IPS-20b (cell line): Measurements from ENCODE around the gene PSTK.
A peak's percentile ranks its signal among the peaks of the same experiment; 100 is the strongest.

Source experiments
- H3K27ac ChIP-seq: one replicate; pipeline ENCODE4 v1.5.1; 2013; ENCODE audit warnings: low read length
- H3K27me3 ChIP-seq: 2 replicates; pipeline ENCODE4 v1.6.1; 2013; ENCODE audit warnings: mild to moderate bottlenecking, low read length, inconsistent platforms; ENCODE audit not compliant: insufficient read depth
- H3K36me3 ChIP-seq: 2 replicates; pipeline ENCODE4 v1.6.1; 2013; ENCODE audit warnings: low read depth, mild to moderate bottlenecking, inconsistent platforms, low read length, moderate library complexity; ENCODE audit not compliant: insufficient read depth
- H3K4me1 ChIP-seq: 2 replicates; pipeline ENCODE4 v1.6.1; 2013; ENCODE audit warnings: mild to moderate bottlenecking, control low read depth, inconsistent platforms, low read length, moderate library complexity; ENCODE audit not compliant: insufficient read depth
- H3K4me3 ChIP-seq: 2 replicates; pipeline ENCODE4 v1.5.1; 2013; ENCODE audit warnings: mild to moderate bottlenecking, low read length, inconsistent platforms
- H3K9ac ChIP-seq: 2 replicates; pipeline ENCODE4 v1.6.1; 2013; ENCODE audit warnings: low read depth, mild to moderate bottlenecking, inconsistent platforms, low read length, moderate library complexity
- H3K9me3 ChIP-seq: 2 replicates; pipeline ENCODE4 v1.6.1; 2013; ENCODE audit warnings: mild to moderate bottlenecking, low read depth, low read length, inconsistent platforms; ENCODE audit not compliant: insufficient read depth

Gene PSTK

GRCh38 chr10:122980209-122981065, at the start of gene PSTK:
PSTK (plus strand) TSS chr10:122980401; CDS start chr10:122980480, 79 bp downstream.
- Histone ChIP-seq H3K9me3 (no peaks in the 10 kb centered on the region), H3K4me1 (peaks cover 4% of the 10 kb centered on the region; the same call in 1 of the 2 replicates), H3K27me3 (no peaks in the 10 kb centered on the region), H3K9ac (peak within 1 kb of the TSS; percentile 93), H3K4me3 (peak within 1 kb of the TSS; percentile 87), H3K36me3 (no peaks in the 10 kb centered on the region), H3K27ac (peak within 1 kb of the TSS; percentile 94)

- Histone ChIP-seq H3K9ac (no peak overlapping the region), H3K27ac (no peak overlapping the region), H3K4me3 (no peak overlapping the region), H3K9me3 (no peaks in the 10 kb centered on the region), H3K4me1 (no peaks in the 10 kb centered on the region), H3K36me3 (peaks cover 8% of the 10 kb centered on the region), H3K27me3 (no peaks in the 10 kb centered on the region)
Measured at GRCh38 chr10:122931088-122931906, 48.9 kb upstream of the PSTK start.

- Histone ChIP-seq H3K27ac (no peak overlapping the region), H3K36me3 (peaks cover 38% of the 10 kb centered on the region), H3K4me3 (no peak overlapping the region), H3K9ac (no peak overlapping the region), H3K27me3 (no peaks in the 10 kb centered on the region), H3K9me3 (no peaks in the 10 kb centered on the region), H3K4me1 (no peaks in the 10 kb centered on the region)
Measured at GRCh38 chr10:122939133-122939855, 40.9 kb upstream of the PSTK start.

- Histone ChIP-seq H3K4me3 (no peak overlapping the region), H3K9ac (no peak overlapping the region)
Measured at GRCh38 chr10:122939856-122940543, 40.2 kb upstream of the PSTK start.

GRCh38 chr10:122949296-122949695, 30.9 kb upstream of the PSTK start:
- Histone ChIP-seq H3K9ac (no peak overlapping the region), H3K27ac (no peak overlapping the region), H3K4me1 (no peaks in the 10 kb centered on the region), H3K36me3 (peaks cover 46% of the 10 kb centered on the region), H3K27me3 (peaks cover under 1% of the 10 kb centered on the region; the same call in 1 of the 2 replicates), H3K4me3 (no peak overlapping the region), H3K9me3 (no peaks in the 10 kb centered on the region)

More at GRCh38 chr10:122939856-122940543, 40.2 kb upstream of the PSTK start:
- peaks cover 39% of the 10 kb centered on the region for H3K36me3 ChIP-seq
- no peaks in the 10 kb centered on the region for H3K27me3 ChIP-seq
- no peaks in the 10 kb centered on the region for H3K4me1 ChIP-seq
- H3K27ac ChIP-seq: no peak overlapping the region
- no peaks in the 10 kb centered on the region for H3K9me3 ChIP-seq

- Histone ChIP-seq H3K4me3 (peak within 1 kb of the TSS; percentile 69), H3K9ac (peak within 1 kb of the TSS; percentile 69; the same call in 1 of the 2 replicates), H3K36me3 (peaks cover 13% of the 10 kb centered on the region; the same call in 1 of the 2 replicates), H3K27ac (no peak within 1 kb of the TSS), H3K4me1 (no peaks in the 10 kb centered on the region), H3K9me3 (peaks cover 10% of the 10 kb centered on the region), H3K27me3 (peaks cover 32% of the 10 kb centered on the region)
Measured at GRCh38 chr10:122953902-122954730, 26.1 kb upstream of the PSTK start, which contains the start of gene C10orf88. C10orf88 (minus strand) TSS chr10:122954227; CDS start chr10:122954178, 49 bp downstream.

- H3K4me3 ChIP-seq: peak overlapping the region; percentile 69; the same call in 1 of the 2 replicates
- no peak overlapping the region for H3K27ac ChIP-seq
- H3K9me3 ChIP-seq: peaks cover 10% of the 10 kb centered on the region
- no peaks in the 10 kb centered on the region for H3K4me1 ChIP-seq
- H3K9ac ChIP-seq: no peak overlapping the region
- H3K27me3 ChIP-seq: peaks cover 32% of the 10 kb centered on the region
- H3K36me3 ChIP-seq: peaks cover 9% of the 10 kb centered on the region; the same call in 1 of the 2 replicates
Measured at GRCh38 chr10:122954731-122955050, 25.5 kb upstream of the PSTK start.

- H3K4me1 ChIP-seq: no peaks in the 10 kb centered on the region
- H3K27ac ChIP-seq: no peak overlapping the region
- no peak overlapping the region for H3K9ac ChIP-seq
- peaks cover 10% of the 10 kb centered on the region for H3K9me3 ChIP-seq
- H3K27me3 ChIP-seq: peaks cover 32% of the 10 kb centered on the region
- peaks cover 2% of the 10 kb centered on the region; the same call in 1 of the 2 replicates for H3K36me3 ChIP-seq
- no peak overlapping the region for H3K4me3 ChIP-seq
Measured at GRCh38 chr10:122955892-122956291, 24.3 kb upstream of the PSTK start.

- Histone ChIP-seq H3K9ac (no peak overlapping the region), H3K27me3 (peaks cover 32% of the 10 kb centered on the region), H3K27ac (no peak overlapping the region), H3K4me3 (no peak overlapping the region), H3K4me1 (no peaks in the 10 kb centered on the region), H3K9me3 (peaks cover 10% of the 10 kb centered on the region), H3K36me3 (no peaks in the 10 kb centered on the region)
Measured at GRCh38 chr10:122957474-122957873, 22.7 kb upstream of the PSTK start.

GRCh38 chr10:122962405-122962804, 17.8 kb upstream of the PSTK start:
- no peak overlapping the region for H3K9ac ChIP-seq
- H3K4me3 ChIP-seq: no peak overlapping the region
- no peaks in the 10 kb centered on the region for H3K4me1 ChIP-seq
- no peaks in the 10 kb centered on the region for H3K36me3 ChIP-seq
- no peak overlapping the region for H3K27ac ChIP-seq
- 0 out of 2 replicates have a peak, but pooled peaks cover 2% of the 10 kb centered on the region for H3K27me3 ChIP-seq
- peaks cover 8% of the 10 kb centered on the region; the same call in 1 of the 2 replicates for H3K9me3 ChIP-seq
